Forelimb muscle (tissue), 1 donor: ENCODE measurements around the gene RNF2. TPM values are rescaled to one million over a fixed set of nuclear protein-coding genes. Genes with fewer than 3 reads are reported as not detected.
"Not testable (repeated sequence)": the region's sequence is repeated elsewhere in the genome, so short reads cannot be mapped to it uniquely, and the experiment has no call there.

Experiments
- DNase-seq: peaks from one replicate; pipeline ENCODE4 v3.0.0-alpha.2; 2013; ENCODE audit warnings: low read depth
- polyA plus RNA-seq: library from polyadenylated mRNA; unstranded; fragments of 120-200 nt; gene quantifications from one replicate; pipeline ENCODE4 v1.2.1, GENCODE V29; 2013; ENCODE audit not compliant: insufficient read length

Gene RNF2
- polyA plus RNA-seq: 38.5 TPM

GRCh38 chr1:185044981-185045813, at the start of gene RNF2:
TSS of gene RNF2 (plus strand) at chr1:185045558. CDS start at chr1:185087554, 41,996 bp downstream.
- no peak for DNase-seq

DNA sequence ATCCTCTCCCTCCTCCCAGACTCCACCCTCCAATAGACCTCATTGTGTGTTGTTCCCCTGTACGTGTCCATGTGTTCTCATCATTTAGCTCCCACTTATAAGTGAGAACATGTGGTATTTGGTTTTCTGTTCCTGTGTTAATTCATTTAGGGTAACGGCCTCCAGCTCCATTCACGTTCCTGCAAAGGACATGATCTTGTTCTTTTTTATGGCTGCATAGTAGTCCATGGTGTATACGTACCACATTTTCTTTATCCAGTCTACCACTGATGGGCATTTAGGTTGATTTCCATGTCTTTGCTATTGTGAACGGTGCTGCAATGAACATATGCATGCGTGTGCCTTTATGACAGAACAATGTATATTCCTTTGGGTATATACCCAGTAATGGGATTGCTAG, 45.4 kb upstream of the RNF2 start:
- not testable (repeated sequence) for DNase-seq

- DNase-seq: not testable (repeated sequence)
Measured at GRCh38 chr1:185001312-185001880, 44.0 kb upstream of the RNF2 start.

- DNase-seq: no peak
Measured at GRCh38 chr1:185008838-185009237, 36.5 kb upstream of the RNF2 start.

- DNase-seq: no peak
Measured at GRCh38 chr1:185010361-185010760, 35.0 kb upstream of the RNF2 start.

DNA sequence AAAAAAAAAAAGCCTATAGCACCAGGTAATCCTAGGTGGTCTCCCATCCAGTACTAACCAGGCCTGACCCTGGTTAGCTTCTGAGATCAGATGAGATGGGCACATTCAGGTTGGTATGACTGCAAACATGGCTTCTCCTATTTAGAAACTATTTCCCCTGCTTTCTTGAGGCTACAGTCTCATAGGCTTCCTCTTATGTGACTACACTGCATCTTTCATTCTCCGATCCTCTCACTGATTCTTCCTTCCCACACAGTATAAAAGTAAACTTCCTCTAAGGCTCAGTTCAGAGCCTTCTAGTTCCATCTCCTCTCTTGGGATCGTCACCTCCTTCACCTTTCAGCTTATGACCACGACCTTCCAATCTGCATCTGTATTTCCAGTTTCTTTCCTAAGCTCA, 30.4 kb upstream of the RNF2 start:
- no peak for DNase-seq

- DNase-seq: no peak
Measured at GRCh38 chr1:185015631-185016030, 29.7 kb upstream of the RNF2 start.

GRCh38 chr1:185016880-185017279, 28.5 kb upstream of the RNF2 start:
- no peak for DNase-seq

DNA sequence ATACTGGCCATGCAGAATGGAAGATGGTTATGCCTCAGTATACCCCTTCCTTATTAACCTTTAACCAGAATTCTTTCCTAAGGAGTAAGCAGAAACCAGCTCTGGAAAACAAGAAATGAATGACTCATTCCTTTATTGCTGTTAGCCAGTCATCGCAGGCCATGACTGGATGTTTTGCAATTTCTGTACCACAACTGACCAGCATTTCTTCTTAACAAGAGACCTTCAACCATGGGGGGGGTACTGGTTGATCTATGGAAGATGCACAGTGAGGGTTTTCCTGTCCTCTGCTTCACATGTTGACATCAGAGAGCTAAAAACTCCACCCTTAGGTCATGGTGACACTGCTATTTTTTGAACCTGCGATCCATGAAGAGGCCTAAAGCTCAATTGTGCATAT, 28.0 kb upstream of the RNF2 start:
- no peak for DNase-seq

GRCh38 chr1:185017966-185018365, 27.4 kb upstream of the RNF2 start:
- DNase-seq: no peak

DNA sequence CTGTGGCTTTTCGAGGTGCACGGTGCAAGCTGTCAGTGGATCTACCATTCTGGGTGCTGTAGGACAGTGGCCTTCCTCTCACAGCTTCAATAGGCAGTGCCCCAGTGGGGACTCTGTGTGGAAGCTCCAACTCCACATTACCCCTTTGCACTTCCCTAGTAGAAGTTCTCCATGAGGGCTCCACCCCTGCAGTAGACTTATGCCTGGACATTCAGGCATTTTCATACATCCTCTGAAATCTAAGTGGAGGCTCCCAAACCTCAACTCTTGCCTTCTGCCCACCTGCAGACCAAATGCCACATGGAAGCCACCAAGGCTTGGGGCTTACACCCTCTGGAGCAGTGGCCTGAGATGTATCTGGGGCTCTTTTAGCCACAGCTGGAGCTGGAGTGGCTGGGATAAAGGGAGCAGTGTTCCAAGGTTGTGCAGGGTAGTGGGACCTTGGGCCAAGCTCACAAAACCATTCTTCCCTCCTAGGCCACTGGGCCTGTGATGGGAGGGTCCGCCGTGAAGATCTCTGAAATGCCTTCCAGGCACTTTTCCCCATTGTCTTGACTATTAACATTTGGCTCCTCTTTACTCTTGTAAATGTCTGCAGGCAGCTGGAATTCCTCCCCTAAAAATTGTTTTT, 18.0 kb upstream of the RNF2 start:
- DNase-seq: no peak

- no peak for DNase-seq
Measured at GRCh38 chr1:185033686-185034085, 11.7 kb upstream of the RNF2 start.

- DNase-seq: no peak
Measured at GRCh38 chr1:185035258-185035657, 10.1 kb upstream of the RNF2 start.

GRCh38 chr1:185038813-185039376, 6.5 kb upstream of the RNF2 start:
- DNase-seq: no peak

DNA sequence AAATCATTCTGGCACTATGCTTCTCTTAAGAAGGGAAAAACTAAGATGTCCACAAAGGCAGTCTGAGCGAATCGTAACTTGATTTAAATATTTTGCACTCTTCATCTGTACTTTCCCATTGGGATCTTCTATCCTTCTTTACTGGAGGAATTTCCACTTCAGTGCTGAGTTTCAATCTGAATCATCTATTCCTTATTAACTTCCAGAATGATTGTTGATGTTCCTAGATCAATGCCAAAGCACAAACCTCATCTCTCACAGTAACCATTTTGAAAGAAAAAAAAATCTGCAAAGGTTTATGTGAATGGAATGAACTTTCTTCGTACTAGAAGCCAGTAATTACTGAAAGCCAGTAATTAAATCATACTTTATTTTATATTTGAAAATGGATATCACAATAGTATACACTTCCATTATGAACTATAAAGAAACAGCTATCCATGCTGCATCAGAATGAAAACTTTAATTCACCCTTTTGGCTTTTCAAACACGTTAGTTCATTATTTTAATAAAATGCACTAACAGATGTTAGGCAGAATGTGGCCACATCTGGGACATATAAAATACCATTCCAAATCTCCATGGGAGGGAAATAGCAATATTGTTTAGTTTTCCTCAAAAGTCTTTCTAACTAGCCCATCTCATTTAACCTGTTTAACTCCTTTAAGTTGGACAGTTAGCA, 5.5 kb upstream of the RNF2 start:
- DNase-seq: no peak

- no peak for DNase-seq
Measured at GRCh38 chr1:185040408-185040735, 5.0 kb upstream of the RNF2 start.

DNA sequence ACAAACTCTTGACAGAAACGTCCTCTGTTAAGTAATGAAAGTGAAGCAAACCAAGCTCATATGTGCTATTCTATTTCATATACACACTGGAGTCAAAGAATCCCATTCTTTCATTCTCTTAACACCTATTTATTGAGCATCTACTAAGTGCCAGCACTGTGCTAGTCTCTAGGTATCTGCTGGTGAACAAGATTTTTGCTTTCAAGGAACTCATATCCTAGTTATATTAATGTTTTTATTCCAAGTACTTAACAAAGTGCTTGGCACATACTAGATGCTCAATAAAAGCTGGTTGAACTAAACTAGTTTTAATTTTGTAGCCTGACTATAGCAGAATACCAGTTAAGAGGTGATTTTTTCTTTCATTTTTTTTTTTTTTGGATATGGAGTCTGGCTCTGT, 3.6 kb upstream of the RNF2 start:
- DNase-seq: no peak

- DNase-seq: no peak
Measured at GRCh38 chr1:185042737-185043136, 2.6 kb upstream of the RNF2 start.

GRCh38 chr1:185044387-185044786, 971 bp upstream of the RNF2 start:
- no peak for DNase-seq

- DNase-seq: no peak
Measured at GRCh38 chr1:185045814-185046492, 595 bp downstream of the RNF2 start.

GRCh38 chr1:185046668-185047067, 1.3 kb downstream of the RNF2 start:
- DNase-seq: no peak

GRCh38 chr1:185049670-185050069, 4.3 kb downstream of the RNF2 start:
- no peak for DNase-seq
